ENCODE data around the gene MXRA8.
A peak's percentile ranks its signal among the peaks of the same experiment; 100 is the strongest.
"Not testable (repeated sequence)": the region's sequence is repeated elsewhere in the genome, so short reads cannot be mapped to it uniquely, and the experiment has no call there.

MXRA8 gene

GRCh38 chr1:1390675-1391074, 32.3 kb upstream of the MXRA8 start:
- DNase-seq, result no peak

- DNase-seq, result no peak
Measured at GRCh38 chr1:1388078-1388472, 29.7 kb upstream of the MXRA8 start.

DNA sequence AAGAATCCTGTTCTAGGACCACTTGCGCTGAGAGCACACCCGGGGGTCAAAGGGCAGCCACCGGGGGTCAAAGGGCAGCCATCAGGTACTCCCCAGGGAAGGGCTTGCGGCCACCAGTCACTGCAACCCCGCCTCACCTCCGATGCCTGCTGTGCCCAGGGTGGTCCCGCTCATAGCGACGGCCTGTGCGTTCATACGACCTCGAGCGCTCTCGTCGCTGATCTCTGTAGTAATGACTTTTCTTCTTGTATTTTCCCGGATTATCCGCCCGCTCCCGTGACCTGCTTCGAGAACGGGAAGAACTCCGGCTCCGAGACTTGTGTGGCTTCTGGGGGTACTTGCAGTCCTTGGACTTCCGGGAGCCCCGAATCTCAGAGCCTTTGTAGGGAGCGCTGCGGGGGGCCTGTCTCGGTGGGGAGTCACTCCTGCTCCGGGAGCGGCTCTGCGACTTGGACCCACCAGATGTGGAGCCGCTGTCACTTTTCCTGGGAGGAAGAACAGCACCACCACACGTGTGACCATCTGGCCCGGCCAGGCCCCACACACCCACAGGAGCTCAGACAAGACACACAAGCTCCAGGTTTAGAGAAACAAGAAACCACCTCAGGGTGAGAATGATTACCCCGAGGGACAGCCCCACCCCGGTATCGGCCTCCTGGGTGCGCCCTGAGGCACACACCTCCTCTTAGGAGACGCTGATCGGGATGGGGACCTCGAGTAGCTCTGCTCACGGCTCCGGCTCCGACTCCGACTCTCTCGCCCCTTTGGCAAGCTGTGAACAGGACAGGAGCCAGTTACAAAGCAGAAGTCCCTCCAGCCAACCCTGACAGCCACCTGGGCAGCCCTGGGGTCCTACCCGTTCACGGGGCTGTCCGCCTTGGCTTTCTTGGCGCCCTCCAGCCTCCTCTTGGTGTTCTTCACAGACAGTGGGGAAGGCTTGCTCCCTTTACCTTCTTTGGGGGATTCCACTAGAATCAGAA, 29.0 kb upstream of the MXRA8 start:
- no peak for DNase-seq

DNA sequence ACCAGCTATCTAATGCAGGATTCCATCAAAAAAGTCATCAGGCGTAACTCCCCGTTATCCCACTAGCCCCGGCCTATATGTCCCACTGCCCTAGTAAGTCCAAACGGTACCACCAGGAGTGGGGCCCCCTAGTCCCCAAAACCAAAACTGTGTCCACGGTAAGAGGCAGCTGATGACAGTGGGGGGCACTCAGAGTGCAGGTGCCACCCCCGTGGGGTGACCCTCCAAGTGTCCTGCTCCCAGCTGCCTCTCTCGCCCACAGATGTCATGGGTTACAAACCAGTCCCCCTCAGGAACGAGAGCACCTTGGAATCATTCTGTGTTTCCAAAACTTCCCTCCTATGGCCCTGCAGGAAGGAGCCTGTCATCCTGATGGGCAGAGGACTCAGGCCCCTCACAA, 27.6 kb upstream of the MXRA8 start:
- DNase-seq, result no peak

GRCh38 chr1:1385339-1385738, 27.0 kb upstream of the MXRA8 start:
- DNase-seq, result not testable (repeated sequence)

DNA sequence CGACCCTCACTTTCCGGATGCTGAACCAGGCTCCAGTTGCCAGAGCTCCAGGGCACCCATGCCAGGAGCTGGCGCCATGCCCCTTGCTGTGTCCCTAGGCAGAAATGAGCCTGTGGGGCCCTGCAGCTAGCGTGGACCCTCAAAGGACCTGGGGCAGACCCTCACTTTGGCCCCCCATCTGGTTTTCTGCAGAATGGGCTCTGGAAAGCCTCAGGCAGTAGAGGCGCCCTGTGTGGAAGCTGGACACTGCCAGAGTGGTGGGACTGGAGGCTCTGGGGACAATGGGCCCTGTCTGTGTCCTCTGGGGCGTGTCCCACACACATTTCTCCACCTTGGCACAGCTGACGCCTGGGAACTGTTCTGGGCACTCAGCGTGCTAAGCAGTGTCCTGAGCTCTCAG, 22.9 kb upstream of the MXRA8 start:
- DNase-seq, result no peak

DNA sequence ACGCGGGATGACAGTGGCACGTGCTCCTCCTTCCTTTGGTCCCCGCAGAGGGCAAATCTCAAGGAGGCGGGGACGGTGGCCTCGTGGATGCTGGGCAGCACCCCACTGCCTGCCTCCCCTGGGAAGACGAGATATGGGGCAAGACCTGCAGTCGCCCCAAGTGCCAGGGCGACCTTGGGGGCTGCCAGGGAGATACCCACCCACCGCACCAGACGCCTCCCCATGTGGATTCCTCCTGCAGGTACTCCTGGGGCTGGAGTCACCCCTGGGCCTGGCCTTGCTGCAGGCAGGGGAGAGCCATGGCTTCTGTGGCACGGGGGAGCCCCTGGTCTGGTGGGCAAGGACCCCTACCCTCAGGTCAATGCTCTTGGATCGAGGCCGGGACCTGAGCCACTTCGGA, 22.5 kb upstream of the MXRA8 start:
- no peak for DNase-seq

GRCh38 chr1:1377540-1378205, 19.3 kb upstream of the MXRA8 start:
- no peak for DNase-seq

DNA sequence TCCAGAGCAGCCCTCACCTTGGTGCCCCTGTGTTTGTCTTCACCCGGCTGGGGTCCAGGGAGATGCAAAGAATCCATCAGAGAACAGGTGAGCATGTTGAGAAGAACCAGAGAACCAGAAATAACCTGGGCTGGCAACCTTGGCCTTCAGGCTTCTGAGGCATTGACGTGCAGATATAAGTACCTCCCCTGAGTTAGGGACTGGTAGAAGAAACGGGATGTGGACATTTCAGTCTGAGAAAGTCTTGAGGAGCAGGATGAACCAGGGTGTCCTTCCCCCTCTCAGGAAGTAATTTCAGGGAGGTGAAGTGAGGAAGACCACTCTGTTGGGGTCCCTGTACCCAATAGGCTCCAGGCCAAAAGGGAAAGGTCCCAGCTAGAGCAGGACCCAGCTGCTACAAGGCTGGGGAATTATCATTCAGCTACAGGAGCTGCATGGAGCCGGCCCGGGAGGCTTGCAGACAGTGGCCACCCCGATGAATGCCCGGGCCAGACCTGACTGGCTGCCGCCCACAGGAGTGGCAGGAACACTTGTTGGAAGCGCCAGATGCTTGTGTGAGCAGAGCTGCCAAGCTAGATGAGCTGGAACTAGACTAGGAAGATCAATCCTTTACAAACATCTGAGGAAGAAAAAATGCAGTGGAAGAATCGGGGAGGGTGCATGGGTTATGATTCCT, 18.3 kb upstream of the MXRA8 start:
- DNase-seq, result no peak

GRCh38 chr1:1374929-1375662, 16.7 kb upstream of the MXRA8 start, which contains the start of gene AURKAIP1:
Gene AURKAIP1 (minus strand): TSS chr1:1375207. CDS start chr1:1374756, 451 bp downstream.
- peak; percentile 99 for DNase-seq

- no peak for DNase-seq
Measured at GRCh38 chr1:1374589-1374928, 16.2 kb upstream of the MXRA8 start.

GRCh38 chr1:1373815-1374588, 15.6 kb upstream of the MXRA8 start:
- DNase-seq, result no peak

- DNase-seq, result no peak
Measured at GRCh38 chr1:1373051-1373814, 14.9 kb upstream of the MXRA8 start.

- DNase-seq, result peak; percentile 23
Measured at GRCh38 chr1:1371746-1372711, 13.7 kb upstream of the MXRA8 start.

DNA sequence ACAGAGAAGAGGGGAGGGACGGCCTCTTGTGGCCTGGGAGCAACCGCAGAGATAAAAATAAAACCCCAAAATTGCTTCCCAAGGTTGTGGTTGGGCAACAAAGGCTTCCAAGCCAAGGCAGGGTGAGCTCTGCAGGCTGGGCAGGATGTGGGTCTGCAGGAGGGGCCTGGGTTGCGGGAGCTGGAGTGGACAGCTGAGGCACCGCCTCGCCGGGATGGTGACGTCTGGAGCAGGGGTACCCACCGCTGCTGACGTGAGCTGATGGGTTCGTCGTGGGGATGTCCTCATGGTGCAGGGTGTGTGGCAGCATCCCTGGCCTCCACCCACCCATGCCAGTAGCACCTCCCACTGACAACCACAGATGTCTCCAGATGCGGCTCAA, 13.0 kb upstream of the MXRA8 start:
- DNase-seq, result no peak

- DNase-seq, result no peak
Measured at GRCh38 chr1:1370771-1371300, 12.5 kb upstream of the MXRA8 start.

- DNase-seq, result not testable (repeated sequence)
Measured at GRCh38 chr1:1370094-1370493, 11.7 kb upstream of the MXRA8 start.

GRCh38 chr1:1367315-1367714, 9.0 kb upstream of the MXRA8 start:
- no peak for DNase-seq

GRCh38 chr1:1366699-1367066, 8.3 kb upstream of the MXRA8 start:
- no peak for DNase-seq

All from NCI-H1105 (cell line).